SK-N-SH (cell line): ENCODE data around the gene PRR36. TPM values are rescaled to one million over a fixed set of nuclear protein-coding genes. Genes with fewer than 3 reads are reported as not detected.

ENCODE experiments used
- CTCF ChIA-PET: fragments of 300-600, 350-600 bp; formaldehyde crosslinking; extraction: SDS; loops from one replicate; lab custom pipeline; 2021; lab: Yijun Ruan, JAX
- POLR2A ChIA-PET: fragments of 350-600 bp; sonication (Branson Sonifier 250); formaldehyde crosslinking; extraction: SDS; loops from one replicate; lab custom pipeline; 2020; ENCODE audit warnings: antibody characterized with exemption, inconsistent platforms; lab: Yijun Ruan, JAX
- DNase-seq: peaks from one replicate; pipeline ENCODE4 v3.0.0; 2012
- H2AFZ ChIP-seq: fragments of 200-600 bp; sonication (generic); 2 replicates; pipeline ENCODE4 v1.8.1; 2016; ENCODE audit warnings: antibody characterized with exemption, mild to moderate bottlenecking, low read depth
- H3F3A ChIP-seq: fragments of 200-600 bp; sonication (generic); replicated peaks from 2 replicates; pipeline ENCODE3; 2016; ENCODE audit warnings: antibody characterized with exemption, mild to moderate bottlenecking; ENCODE audit not compliant: insufficient read depth
- H3K27ac ChIP-seq, 2 experiments: fragments of 200-500 bp in 1 of 2; fragments of 200-600 bp in 1 of 2; sonication (Bioruptor generic) in 1 of 2; sonication (generic), shearing (Covaris generic) in 1 of 2; 2 replicates each; pipeline versions ENCODE4 v1.5.1 to v1.6.1; 2014 to 2016; ENCODE audit warnings: low read depth in 2 of 2, inconsistent platforms in 1 of 2, low read length in 1 of 2, mild to moderate bottlenecking in 1 of 2, mixed read lengths in 1 of 2
- H3K27me3 ChIP-seq: fragments of 200-600 bp; sonication (generic), shearing (Covaris generic); 2 replicates; pipeline ENCODE4 v1.6.1; 2016; ENCODE audit warnings: mixed run types; ENCODE audit not compliant: insufficient read depth
- H3K36me3 ChIP-seq, 2 experiments: fragments of 200-500 bp in 1 of 2; fragments of 200-600 bp in 1 of 2; sonication (Bioruptor generic) in 1 of 2; sonication (generic) in 1 of 2; replicated peaks in 1 of 2; 2 replicates each; pipeline versions ENCODE3 to v1.5.1; 2014 to 2016; ENCODE audit warnings: low read length in 1 of 2, mild to moderate bottlenecking in 1 of 2; ENCODE audit not compliant: insufficient read depth in 2 of 2, control insufficient read depth in 1 of 2
- H3K4me1 ChIP-seq, 2 experiments: fragments of 200-500 bp in 1 of 2; fragments of 200-600 bp in 1 of 2; sonication (Bioruptor generic) in 1 of 2; sonication (generic), shearing (Covaris generic) in 1 of 2; 2 replicates each; pipeline versions ENCODE4 v1.5.1 to v1.6.1; 2014 to 2016; ENCODE audit warnings: low read depth in 1 of 2, low read length in 1 of 2, mixed run types in 1 of 2; ENCODE audit not compliant: insufficient read depth in 2 of 2, control insufficient read depth in 1 of 2
- H3K4me2 ChIP-seq: fragments of 200-600 bp; sonication (generic), shearing (Covaris generic); 2 replicates; pipeline ENCODE4 v1.6.1; 2017; ENCODE audit warnings: mixed run types
- H3K4me3 ChIP-seq, 2 experiments: fragments of 200-500 bp in 1 of 2; fragments of 200-600 bp in 1 of 2; sonication (Bioruptor generic) in 1 of 2; sonication (generic), shearing (Covaris generic) in 1 of 2; 2 replicates each; pipeline versions ENCODE4 v1.5.1 to v1.8.1; 2014 to 2016; ENCODE audit warnings: low read depth in 2 of 2, inconsistent platforms in 1 of 2, low read length in 1 of 2, mild to moderate bottlenecking in 1 of 2, mixed read lengths in 1 of 2, moderate library complexity in 1 of 2
- H3K79me2 ChIP-seq: fragments of 200-600 bp; sonication (generic); 2 replicates; pipeline ENCODE4 v1.8.1; 2017; ENCODE audit warnings: mild to moderate bottlenecking; ENCODE audit not compliant: insufficient read depth
- H3K9ac ChIP-seq: fragments of 200-600 bp; sonication (generic); 2 replicates; pipeline ENCODE4 v1.6.1; 2017; ENCODE audit warnings: mixed run types
- H3K9me2 ChIP-seq: fragments of 200-600 bp; sonication (generic); 2 replicates; pipeline ENCODE4 v1.6.1; 2017; ENCODE audit warnings: mixed run types
- H3K9me3 ChIP-seq: fragments of 200-600 bp; sonication (generic); 2 replicates; pipeline ENCODE4 v1.6.1; 2017; ENCODE audit warnings: mixed run types, mild to moderate bottlenecking, moderate library complexity
- H4K20me1 ChIP-seq: fragments of 200-600 bp; sonication (generic); 2 replicates; pipeline ENCODE4 v1.6.1; 2017; ENCODE audit warnings: mild to moderate bottlenecking, mixed run types; ENCODE audit not compliant: insufficient read depth
- CHD2 ChIP-seq: fragments of 150-350 bp; IDR thresholded peaks from 2 replicates; pipeline ENCODE4 v1.6.1; 2018; ENCODE audit warnings: low read length; ENCODE audit not compliant: partially characterized antibody
- ELF1 ChIP-seq: IDR thresholded peaks from 2 replicates; pipeline ENCODE4 v1.4.0; 2012
- EP300 ChIP-seq, 2 experiments: IDR thresholded peaks; 2 replicates each; pipeline versions ENCODE4 v1.4.0 to v1.6.1; 2012; ENCODE audit warnings: borderline replicate concordance in 1 of 2, low read depth in 1 of 2, low read length in 1 of 2
- FOXJ3 ChIP-seq: sonication (generic); formaldehyde crosslinking; IDR thresholded peaks from 2 replicates; pipeline ENCODE4 v1.5.1; 2020; ENCODE audit warnings: mild to moderate bottlenecking, missing genetic modification reagents
- GABPA ChIP-seq: IDR thresholded peaks from 2 replicates; pipeline ENCODE4 v1.4.0; 2012; ENCODE audit warnings: low read depth, mild to moderate bottlenecking
- GATA2 ChIP-seq: sonication (generic); formaldehyde crosslinking; IDR thresholded peaks from 2 replicates; pipeline ENCODE4 v1.5.0; 2020; ENCODE audit warnings: mild to moderate bottlenecking, missing genetic modification reagents
- MAX ChIP-seq: IDR thresholded peaks from 2 replicates; pipeline ENCODE4 v1.4.0; 2012; ENCODE audit warnings: low read depth
- MEF2A ChIP-seq: IDR thresholded peaks from 2 replicates; pipeline ENCODE4 v1.4.0; 2012; ENCODE audit warnings: low read depth, borderline replicate concordance
- MXI1 ChIP-seq: IDR thresholded peaks from 2 replicates; pipeline ENCODE4 v1.6.1; 2012; ENCODE audit warnings: mild to moderate bottlenecking, low read depth, low read length, improper control_type of control experiment
- NFIC ChIP-seq: IDR thresholded peaks from 2 replicates; pipeline ENCODE4 v1.4.0; 2012; ENCODE audit warnings: borderline replicate concordance
- NRF1 ChIP-seq: IDR thresholded peaks from 2 replicates; pipeline ENCODE4 v1.6.1; 2012; ENCODE audit warnings: low read depth, mild to moderate bottlenecking, low read length
- POLR2AphosphoS5 ChIP-seq: IDR thresholded peaks from 2 replicates; pipeline ENCODE4 v1.6.1; 2012; ENCODE audit warnings: low read depth, low read length
- RAD21 ChIP-seq: IDR thresholded peaks from 2 replicates; pipeline ENCODE4 v1.6.1; 2012; ENCODE audit warnings: mild to moderate bottlenecking, low read length
- RCOR1 ChIP-seq: fragments of 150-350 bp; IDR thresholded peaks from 2 replicates; pipeline ENCODE4 v1.6.1; 2017; ENCODE audit warnings: antibody characterized with exemption, low read length
- SIN3A ChIP-seq: IDR thresholded peaks from 2 replicates; pipeline ENCODE4 v1.6.1; 2012; ENCODE audit warnings: low read depth, mild to moderate bottlenecking, low read length, moderate library complexity, borderline replicate concordance
- SMC3 ChIP-seq: IDR thresholded peaks from 2 replicates; pipeline ENCODE4 v1.6.1; 2012; ENCODE audit warnings: low read depth, low read length, improper control_type of control experiment
- TCF12 ChIP-seq: IDR thresholded peaks from 2 replicates; pipeline ENCODE4 v1.4.0; 2012
- USF2 ChIP-seq: fragments of 150-350 bp; IDR thresholded peaks from 2 replicates; pipeline ENCODE4 v1.6.1; 2017; ENCODE audit warnings: antibody characterized with exemption, low read length, low read depth, borderline replicate concordance
- ZBTB33 ChIP-seq: IDR thresholded peaks from 2 replicates; pipeline ENCODE4 v1.4.0; 2012; ENCODE audit warnings: low read depth, borderline replicate concordance
- WGBS: methylation state at CpG from one replicate; pipeline ENCODE4 v1.1.6; 2017; ENCODE audit warnings: low lambda C conversion rate; 5-methylcytosine and 5-hydroxymethylcytosine counted together
- polyA plus RNA-seq, 3 experiments: library from polyadenylated mRNA; depleted of rRNA; stranded (reverse); fragments of >200 nt; gene quantifications; 2 replicates each; pipeline ENCODE4 v1.2.3, GENCODE V29; 2012
- TF ChIP-seq, protein P1 (sequence below): fragments of 200-600 bp; sonication (generic); IDR thresholded peaks from 2 replicates; pipeline ENCODE4 v1.6.1; 2017; ENCODE audit warnings: antibody characterized with exemption, mild to moderate bottlenecking, moderate library complexity
- TF ChIP-seq, protein P2 (sequence below): IDR thresholded peaks from 2 replicates; pipeline ENCODE4; 2012

The PRR36 gene
- polyA plus RNA-seq, 1 of the 3 experiments (the other 2 are of a cell fraction) = 0.18 TPM

DNA sequence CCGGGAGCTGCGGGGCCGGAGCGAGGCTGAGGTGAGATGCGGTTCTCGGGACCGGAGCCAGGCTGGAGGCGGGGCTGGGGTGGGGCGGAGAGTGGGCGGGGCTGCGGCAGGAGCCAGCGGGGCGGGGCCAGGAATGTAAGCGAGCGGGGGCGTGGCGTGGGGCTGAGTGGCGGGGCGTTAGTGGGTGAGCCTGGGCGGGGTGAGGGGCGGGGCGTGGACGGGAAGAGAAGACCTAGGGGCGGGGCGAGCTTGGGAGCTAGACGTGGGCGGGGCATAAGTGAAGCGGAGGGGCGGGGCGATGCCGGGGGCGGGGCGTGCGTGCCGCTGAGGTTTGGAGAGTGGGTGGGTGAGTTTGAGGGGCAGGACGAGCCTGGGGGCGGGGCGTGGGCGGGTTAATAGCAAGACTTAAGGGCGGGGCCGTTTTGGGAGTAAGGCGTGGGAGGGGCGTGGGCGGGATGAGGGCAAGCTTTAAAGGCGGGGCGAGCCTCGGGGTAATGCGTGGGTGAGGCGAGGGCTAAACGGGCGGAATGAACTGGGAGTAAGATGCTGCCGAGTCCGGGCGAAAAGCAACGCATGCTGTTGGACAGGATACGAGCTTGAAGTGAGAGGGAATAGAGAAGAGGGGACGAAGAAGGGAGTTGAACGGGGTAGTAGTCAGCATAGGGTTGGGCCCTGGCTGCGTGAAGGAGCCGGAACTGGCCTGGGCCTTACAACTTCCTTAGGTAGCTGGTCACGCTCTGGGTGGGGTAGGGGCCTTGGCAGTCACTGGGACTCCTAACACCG lies 46.5 kb upstream of the PRR36 start:
- peaks cover 0 to 20% of the 10 kb centered on the region in 2 experiments for H3K36me3 ChIP-seq
- H3K27me3 ChIP-seq = peaks cover 4% of the 10 kb centered on the region; the same call in 1 of the 2 replicates
- 3% methylated on average over 55 of the region's 62 CpGs for WGBS
- H4K20me1 ChIP-seq = peaks cover 33% of the 10 kb centered on the region
- peaks cover 24% of the 10 kb centered on the region; the same call in 1 of the 2 replicates for H3K79me2 ChIP-seq
- H3F3A ChIP-seq = peaks cover 4% of the 10 kb centered on the region
- H3K4me2 ChIP-seq = peak overlapping the region; percentile 94
- peak overlapping the region; percentile 81 for H3K9ac ChIP-seq
- peak overlapping the region; percentile 84; the same call in 1 of the 2 replicates for H2AFZ ChIP-seq
- peaks cover 10 to 39% of the 10 kb centered on the region in 2 experiments; a peak in 2 of 4 replicates for H3K4me1 ChIP-seq
- ChIA-PET POLR2A (interaction anchor here (0.6 to 2.4 kb wide), 7 partner anchors 8 to 59 kb away, joined by 3 to 10 read pairs (median 8); partner anchors contain the start of genes MAP2K7, PRR36 and TIMM44), CTCF (interaction anchor here (1.1 to 5.0 kb wide), 9 partner anchors 9 to 352 kb away, joined by 3 to 36 read pairs (median 4); partner anchors contain the start of genes MAP2K7 and TIMM44)
- H3K9me3 ChIP-seq = no peaks in the 10 kb centered on the region
- peak overlapping the region; percentile 77 for H3K4me3 ChIP-seq
- H3K9me2 ChIP-seq = no peaks in the 10 kb centered on the region
- TF ChIP-seq POLR2AphosphoS5 (peak; percentile 59; the same call in 1 of the 2 replicates), RCOR1 (no peak), MAX (peak; percentile 48; the same call in 1 of the 2 replicates), SMC3 (no peak), CHD2 (no peak), EP300 (IDR thresholded peaks at IDR 0.05; ENCODE audit: borderline replicate concordance in 1 of 2, low read depth in 1 of 2, low read length in 1 of 2) (no peak), ELF1 (no peak), TCF12 (no peak), MXI1 (no peak), NRF1 (no peak), ZBTB33 (no peak), NFIC (no peak), FOXJ3 (no peak), USF2 (no peak), MEF2A (no peak), RAD21 (no peak), SIN3A (0 out of 2 replicates have a peak, but pooled peaks have one; percentile 10), GABPA (no peak), GATA2 (CRISPR knock-in tag) (no peak)
- TF ChIP-seq, protein P1, sequence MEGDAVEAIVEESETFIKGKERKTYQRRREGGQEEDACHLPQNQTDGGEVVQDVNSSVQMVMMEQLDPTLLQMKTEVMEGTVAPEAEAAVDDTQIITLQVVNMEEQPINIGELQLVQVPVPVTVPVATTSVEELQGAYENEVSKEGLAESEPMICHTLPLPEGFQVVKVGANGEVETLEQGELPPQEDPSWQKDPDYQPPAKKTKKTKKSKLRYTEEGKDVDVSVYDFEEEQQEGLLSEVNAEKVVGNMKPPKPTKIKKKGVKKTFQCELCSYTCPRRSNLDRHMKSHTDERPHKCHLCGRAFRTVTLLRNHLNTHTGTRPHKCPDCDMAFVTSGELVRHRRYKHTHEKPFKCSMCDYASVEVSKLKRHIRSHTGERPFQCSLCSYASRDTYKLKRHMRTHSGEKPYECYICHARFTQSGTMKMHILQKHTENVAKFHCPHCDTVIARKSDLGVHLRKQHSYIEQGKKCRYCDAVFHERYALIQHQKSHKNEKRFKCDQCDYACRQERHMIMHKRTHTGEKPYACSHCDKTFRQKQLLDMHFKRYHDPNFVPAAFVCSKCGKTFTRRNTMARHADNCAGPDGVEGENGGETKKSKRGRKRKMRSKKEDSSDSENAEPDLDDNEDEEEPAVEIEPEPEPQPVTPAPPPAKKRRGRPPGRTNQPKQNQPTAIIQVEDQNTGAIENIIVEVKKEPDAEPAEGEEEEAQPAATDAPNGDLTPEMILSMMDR = no peak
- TF ChIP-seq, protein P2, sequence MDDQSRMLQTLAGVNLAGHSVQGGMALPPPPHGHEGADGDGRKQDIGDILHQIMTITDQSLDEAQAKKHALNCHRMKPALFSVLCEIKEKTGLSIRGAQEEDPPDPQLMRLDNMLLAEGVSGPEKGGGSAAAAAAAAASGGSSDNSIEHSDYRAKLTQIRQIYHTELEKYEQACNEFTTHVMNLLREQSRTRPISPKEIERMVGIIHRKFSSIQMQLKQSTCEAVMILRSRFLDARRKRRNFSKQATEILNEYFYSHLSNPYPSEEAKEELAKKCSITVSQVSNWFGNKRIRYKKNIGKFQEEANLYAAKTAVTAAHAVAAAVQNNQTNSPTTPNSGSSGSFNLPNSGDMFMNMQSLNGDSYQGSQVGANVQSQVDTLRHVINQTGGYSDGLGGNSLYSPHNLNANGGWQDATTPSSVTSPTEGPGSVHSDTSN = peak; percentile 55
- H3K27ac ChIP-seq = peak overlapping the region; percentile 86 to 92
- peak; percentile 97 for DNase-seq
